Upper lobe of right lung (tissue), 1 donor: ENCODE results near the gene MAGEA8. TPM values are rescaled to one million over a fixed set of nuclear protein-coding genes. Genes with fewer than 3 reads are reported as not detected.

ENCODE experiments used
- total RNA-seq: library from RNA; stranded (reverse); fragmentation: NEBNext Ultra II Directional; extraction: Animal tissue kit (Norgen Biotek cat#: 25700); gene quantifications from one replicate; pipeline ENCODE4 v1.2.1, GENCODE V29; 2021
- donor health status: DM: no; HTN: yes; CAD: no; lungs with severe emphysema.

MAGEA8 gene
- total RNA-seq, 1 donor from 2014 or later, result not detected

Other genes with a start within 250 kb of the MAGEA8 start
- 19.9 TPM for gene TMEM185A, start 249.4 kb upstream of the MAGEA8 start, total RNA-seq
- not detected for gene MAGEA11, start 169.1 kb upstream of the MAGEA8 start, total RNA-seq
- 1.4 TPM for gene HSFX1, start 107.1 kb upstream of the MAGEA8 start, total RNA-seq
- gene MAGEA9, start 99.3 kb upstream of the MAGEA8 start, total RNA-seq, result not detected
- gene HSFX4, start 48.4 kb downstream of the MAGEA8 start, total RNA-seq, result not detected
- 26.3 TPM for gene EOLA2, start 57.3 kb downstream of the MAGEA8 start, total RNA-seq